Measurements from ENCODE around the gene TMEM178A.

GRCh38 chr2:39659765-39660611, 5.7 kb upstream of the TMEM178A start:
- TF ChIP-seq, protein P1, sequence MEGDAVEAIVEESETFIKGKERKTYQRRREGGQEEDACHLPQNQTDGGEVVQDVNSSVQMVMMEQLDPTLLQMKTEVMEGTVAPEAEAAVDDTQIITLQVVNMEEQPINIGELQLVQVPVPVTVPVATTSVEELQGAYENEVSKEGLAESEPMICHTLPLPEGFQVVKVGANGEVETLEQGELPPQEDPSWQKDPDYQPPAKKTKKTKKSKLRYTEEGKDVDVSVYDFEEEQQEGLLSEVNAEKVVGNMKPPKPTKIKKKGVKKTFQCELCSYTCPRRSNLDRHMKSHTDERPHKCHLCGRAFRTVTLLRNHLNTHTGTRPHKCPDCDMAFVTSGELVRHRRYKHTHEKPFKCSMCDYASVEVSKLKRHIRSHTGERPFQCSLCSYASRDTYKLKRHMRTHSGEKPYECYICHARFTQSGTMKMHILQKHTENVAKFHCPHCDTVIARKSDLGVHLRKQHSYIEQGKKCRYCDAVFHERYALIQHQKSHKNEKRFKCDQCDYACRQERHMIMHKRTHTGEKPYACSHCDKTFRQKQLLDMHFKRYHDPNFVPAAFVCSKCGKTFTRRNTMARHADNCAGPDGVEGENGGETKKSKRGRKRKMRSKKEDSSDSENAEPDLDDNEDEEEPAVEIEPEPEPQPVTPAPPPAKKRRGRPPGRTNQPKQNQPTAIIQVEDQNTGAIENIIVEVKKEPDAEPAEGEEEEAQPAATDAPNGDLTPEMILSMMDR (IDR thresholded peaks at IDR 0.05): no peak
- TF ChIP-seq POLR2A (IDR thresholded peaks at IDR 0.05): no peak
